Measurements from ENCODE around the gene CCL15. TPM values are rescaled to one million over a fixed set of nuclear protein-coding genes. Genes with fewer than 3 reads are reported as not detected.
"Not testable (repeated sequence)": the region's sequence is repeated elsewhere in the genome, so short reads cannot be mapped to it uniquely, and the experiment has no call there.

The CCL15 gene
- total RNA-seq, 1 donor from 2014 or later, result not detected

DNA sequence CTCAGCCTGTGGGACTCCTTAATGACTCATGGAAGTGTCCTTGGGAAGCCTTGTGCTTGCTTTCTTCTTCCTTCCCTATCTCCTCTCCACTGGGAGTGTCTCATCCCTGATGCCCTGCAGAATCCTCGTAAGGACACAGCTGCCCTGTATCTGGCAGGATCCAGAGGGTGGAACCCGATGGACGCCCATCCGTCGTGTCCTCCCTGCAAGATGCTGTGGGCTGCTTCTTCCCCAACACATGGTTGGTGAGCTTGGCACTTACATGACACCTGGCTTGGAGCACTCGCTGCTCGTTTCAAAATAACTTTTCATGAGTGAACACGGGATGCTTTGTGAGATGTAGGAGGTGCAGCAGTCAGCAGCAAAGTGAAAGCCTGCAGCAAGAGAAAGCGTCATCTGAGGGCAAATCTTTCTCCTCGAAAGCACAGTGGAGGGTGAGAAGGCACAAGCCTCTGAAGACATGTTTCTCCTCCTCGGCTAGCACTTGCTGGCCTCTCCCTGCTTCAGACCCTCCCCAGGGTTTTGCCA, 3.3 kb downstream of the CCL15 start:
- Mint-ChIP-seq H3K4me3 (ENCODE audit: unreplicated experiment) (no peak overlapping the region), H3K9me3 (ENCODE audit: unreplicated experiment) (no peaks in the 10 kb centered on the region), H3K36me3 (ENCODE audit: unreplicated experiment) (no peaks in the 10 kb centered on the region), H3K27ac (ENCODE audit: unreplicated experiment) (no peak overlapping the region), H3K4me1 (ENCODE audit: unreplicated experiment) (no peaks in the 10 kb centered on the region), H3K27me3 (ENCODE audit: unreplicated experiment) (peaks cover 9% of the 10 kb centered on the region)
- TF ChIP-seq, protein P1, sequence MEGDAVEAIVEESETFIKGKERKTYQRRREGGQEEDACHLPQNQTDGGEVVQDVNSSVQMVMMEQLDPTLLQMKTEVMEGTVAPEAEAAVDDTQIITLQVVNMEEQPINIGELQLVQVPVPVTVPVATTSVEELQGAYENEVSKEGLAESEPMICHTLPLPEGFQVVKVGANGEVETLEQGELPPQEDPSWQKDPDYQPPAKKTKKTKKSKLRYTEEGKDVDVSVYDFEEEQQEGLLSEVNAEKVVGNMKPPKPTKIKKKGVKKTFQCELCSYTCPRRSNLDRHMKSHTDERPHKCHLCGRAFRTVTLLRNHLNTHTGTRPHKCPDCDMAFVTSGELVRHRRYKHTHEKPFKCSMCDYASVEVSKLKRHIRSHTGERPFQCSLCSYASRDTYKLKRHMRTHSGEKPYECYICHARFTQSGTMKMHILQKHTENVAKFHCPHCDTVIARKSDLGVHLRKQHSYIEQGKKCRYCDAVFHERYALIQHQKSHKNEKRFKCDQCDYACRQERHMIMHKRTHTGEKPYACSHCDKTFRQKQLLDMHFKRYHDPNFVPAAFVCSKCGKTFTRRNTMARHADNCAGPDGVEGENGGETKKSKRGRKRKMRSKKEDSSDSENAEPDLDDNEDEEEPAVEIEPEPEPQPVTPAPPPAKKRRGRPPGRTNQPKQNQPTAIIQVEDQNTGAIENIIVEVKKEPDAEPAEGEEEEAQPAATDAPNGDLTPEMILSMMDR (IDR thresholded peaks at IDR 0.05), result no peak
- DNase-seq (ENCODE audit: extremely low spot score, unreplicated experiment), result no peak

DNA sequence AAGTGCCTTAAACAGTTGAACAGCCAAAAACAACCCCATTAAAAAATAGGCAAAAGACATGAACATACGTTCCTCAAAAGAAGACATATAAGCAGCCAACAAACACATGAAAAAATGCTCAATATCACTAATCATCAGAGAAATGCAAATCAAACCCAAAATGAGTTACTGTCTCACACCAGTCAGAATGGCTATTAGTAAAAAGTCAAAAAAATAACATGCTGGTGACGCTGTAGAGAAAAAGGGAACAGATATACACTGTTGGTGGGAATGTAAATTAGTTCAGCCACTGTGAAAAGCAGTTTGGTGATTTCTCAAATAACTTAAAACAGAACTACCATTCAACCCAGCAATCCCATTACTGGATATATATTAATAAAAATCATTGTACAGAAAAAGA, 6.0 kb downstream of the CCL15 start:
- DNase-seq (ENCODE audit: extremely low spot score, unreplicated experiment); H3K4me1 Mint-ChIP-seq (ENCODE audit: unreplicated experiment); H3K27me3 Mint-ChIP-seq (ENCODE audit: unreplicated experiment); H3K4me3 Mint-ChIP-seq (ENCODE audit: unreplicated experiment); H3K27ac Mint-ChIP-seq (ENCODE audit: unreplicated experiment); H3K36me3 Mint-ChIP-seq (ENCODE audit: unreplicated experiment); H3K9me3 Mint-ChIP-seq (ENCODE audit: unreplicated experiment): not testable (repeated sequence)

DNA sequence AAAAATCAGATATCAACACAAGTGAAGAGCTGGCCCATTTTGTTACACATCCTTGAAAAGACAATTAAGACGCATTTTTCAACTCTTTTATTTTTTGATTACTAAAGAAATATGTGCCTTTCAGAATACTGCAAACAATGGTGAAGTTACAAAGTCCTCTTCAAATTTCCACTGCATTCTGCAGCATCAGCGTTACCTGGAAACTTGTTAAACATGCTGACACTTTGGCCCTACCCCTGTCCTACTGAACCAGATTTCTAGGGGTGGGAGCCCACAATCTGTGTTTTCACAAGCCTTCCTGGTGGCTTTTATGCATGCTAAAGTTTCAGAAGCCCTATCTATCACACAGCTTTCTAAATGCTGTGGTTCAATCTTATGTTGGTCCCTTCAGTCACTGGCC, 10.3 kb downstream of the CCL15 start:
- DNase-seq (ENCODE audit: extremely low spot score, unreplicated experiment), result no peak

DNA sequence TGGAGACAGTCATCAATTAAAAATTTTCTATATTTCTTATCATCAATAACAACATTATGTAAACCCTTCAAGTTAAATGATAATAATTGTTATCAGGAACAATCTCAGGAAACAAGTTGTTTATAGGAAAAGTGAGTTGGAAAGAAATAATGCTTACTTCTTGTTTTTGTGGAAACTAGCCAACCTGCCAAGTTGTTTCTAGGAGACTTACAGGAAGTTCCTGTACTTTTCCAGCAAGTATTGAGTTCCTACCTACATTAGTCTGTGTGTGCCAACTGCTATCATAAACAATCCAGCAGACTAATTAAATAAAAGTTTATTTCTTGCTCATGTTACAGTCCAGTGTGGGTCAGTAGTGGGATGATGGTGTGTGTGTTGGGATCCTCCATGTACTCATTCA, 13.2 kb downstream of the CCL15 start:
- H3K9me3 Mint-ChIP-seq (ENCODE audit: unreplicated experiment), result no peaks in the 10 kb centered on the region
- H3K36me3 Mint-ChIP-seq (ENCODE audit: unreplicated experiment), result no peaks in the 10 kb centered on the region
- DNase-seq (ENCODE audit: extremely low spot score, unreplicated experiment), result no peak
- no peak overlapping the region for H3K27ac Mint-ChIP-seq (ENCODE audit: unreplicated experiment)
- H3K4me3 Mint-ChIP-seq (ENCODE audit: unreplicated experiment), result no peak overlapping the region
- no peaks in the 10 kb centered on the region for H3K4me1 Mint-ChIP-seq (ENCODE audit: unreplicated experiment)
- no peaks in the 10 kb centered on the region for H3K27me3 Mint-ChIP-seq (ENCODE audit: unreplicated experiment)
- TF ChIP-seq, protein P1 (IDR thresholded peaks at IDR 0.05), result no peak

More for the DNA sequence above, 10.3 kb downstream of the CCL15 start:
- H3K4me1 Mint-ChIP-seq (ENCODE audit: unreplicated experiment), result no peaks in the 10 kb centered on the region
- no peaks in the 10 kb centered on the region for H3K9me3 Mint-ChIP-seq (ENCODE audit: unreplicated experiment)
- no peaks in the 10 kb centered on the region for H3K36me3 Mint-ChIP-seq (ENCODE audit: unreplicated experiment)
- no peak overlapping the region for H3K27ac Mint-ChIP-seq (ENCODE audit: unreplicated experiment)
- H3K4me3 Mint-ChIP-seq (ENCODE audit: unreplicated experiment), result no peak overlapping the region
- H3K27me3 Mint-ChIP-seq (ENCODE audit: unreplicated experiment), result no peaks in the 10 kb centered on the region
- TF ChIP-seq, protein P1 (IDR thresholded peaks at IDR 0.05), result no peak

DNA sequence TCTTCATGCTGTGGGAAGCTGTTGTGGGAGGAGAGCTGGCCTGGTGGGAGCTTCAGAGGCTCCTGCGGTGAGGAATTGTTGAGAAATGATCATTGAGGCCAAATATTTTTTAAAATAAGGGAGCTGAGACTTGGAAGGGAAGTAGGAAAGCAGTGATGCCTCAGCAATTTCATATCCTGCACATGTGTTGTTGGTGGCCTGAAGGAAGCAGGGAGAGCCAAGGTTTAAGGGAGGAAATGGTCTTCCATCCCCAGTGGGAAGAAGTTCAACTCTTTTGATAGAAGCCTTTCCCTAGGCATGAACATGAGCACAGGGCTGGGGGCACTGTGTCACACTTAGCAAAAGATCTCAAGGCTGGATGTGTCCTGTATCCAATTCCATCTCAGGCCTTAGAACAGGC, 14.7 kb downstream of the CCL15 start, which contains the start of gene CCL14:
Gene CCL14 (minus strand): TSS at position 87 of the 400 bp plus-strand sequence. CDS start 80 bp downstream, at position 7.
- DNase-seq (ENCODE audit: extremely low spot score, unreplicated experiment), result no peak
- no peaks in the 10 kb centered on the region for H3K9me3 Mint-ChIP-seq (ENCODE audit: unreplicated experiment)
- TF ChIP-seq, protein P1 (IDR thresholded peaks at IDR 0.05), result no peak
- H3K36me3 Mint-ChIP-seq (ENCODE audit: unreplicated experiment), result no peaks in the 10 kb centered on the region
- H3K4me3 Mint-ChIP-seq (ENCODE audit: unreplicated experiment), result no peak within 1 kb of the TSS
- H3K27ac Mint-ChIP-seq (ENCODE audit: unreplicated experiment), result no peak within 1 kb of the TSS
- H3K4me1 Mint-ChIP-seq (ENCODE audit: unreplicated experiment), result no peaks in the 10 kb centered on the region
- no peaks in the 10 kb centered on the region for H3K27me3 Mint-ChIP-seq (ENCODE audit: unreplicated experiment)

DNA sequence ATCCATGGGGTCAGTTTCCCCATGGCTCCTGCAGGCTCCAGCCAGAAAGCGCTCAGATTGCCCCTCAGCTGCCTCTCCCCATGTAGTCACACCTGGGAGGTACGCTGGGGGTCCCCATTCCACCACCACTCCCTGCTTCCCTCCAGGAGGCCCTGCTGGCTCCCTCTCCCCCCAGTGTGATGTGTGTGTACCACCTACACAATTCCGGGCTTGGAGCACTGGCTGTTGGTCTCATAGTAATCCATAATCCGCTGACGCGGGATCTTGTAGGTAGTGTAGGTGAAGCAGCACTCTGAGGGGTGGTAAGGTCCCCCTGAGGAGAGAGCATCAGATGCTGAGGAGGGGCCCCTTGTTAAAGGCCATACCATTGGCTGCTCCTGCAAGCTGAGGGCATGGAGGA, 17.2 kb downstream of the CCL15 start:
- Mint-ChIP-seq H3K36me3 (ENCODE audit: unreplicated experiment) (no peaks in the 10 kb centered on the region), H3K4me1 (ENCODE audit: unreplicated experiment) (no peaks in the 10 kb centered on the region), H3K4me3 (ENCODE audit: unreplicated experiment) (no peak overlapping the region), H3K27ac (ENCODE audit: unreplicated experiment) (no peak overlapping the region), H3K27me3 (ENCODE audit: unreplicated experiment) (no peaks in the 10 kb centered on the region), H3K9me3 (ENCODE audit: unreplicated experiment) (no peaks in the 10 kb centered on the region)
- DNase-seq (ENCODE audit: extremely low spot score, unreplicated experiment), result peak; percentile 80
- TF ChIP-seq, protein P1 (IDR thresholded peaks at IDR 0.05), result no peak
